Activated CD4-positive, alpha-beta T cell treated with anti-CD3 and anti-CD28 coated beads, Interleukin-2, amount 50 U/mL, for 4 hours (primary cell): ENCODE measurements around the gene POLD1.
"Not testable (repeated sequence)": the region's sequence is repeated elsewhere in the genome, so short reads cannot be mapped to it uniquely, and the experiment has no call there.

Experiments used
- DNase-seq, 2 experiments: peaks; one replicate each; pipeline ENCODE4 v3.0.0-alpha.2; 2020

POLD1 gene

GRCh38 chr19:50383852-50384684 lies at the start of gene POLD1:
POLD1 (plus strand) TSS chr19:50384347; CDS start chr19:50398852, 14,505 bp downstream.
- DNase-seq: peak; percentile 98

GRCh38 chr19:50334741-50335421 lies 49.3 kb upstream of the POLD1 start:
- DNase-seq: no peak

GRCh38 chr19:50337031-50337430 lies 47.1 kb upstream of the POLD1 start:
- DNase-seq: not testable (repeated sequence)

- DNase-seq: no peak
These were observed 43.8 kb upstream of the POLD1 start for GRCh38 chr19:50340331-50340730.

- no peak for DNase-seq
These were observed 43.0 kb upstream of the POLD1 start for GRCh38 chr19:50341091-50341564.

GRCh38 chr19:50344661-50345318 lies 39.4 kb upstream of the POLD1 start:
- no peak for DNase-seq

- DNase-seq: not testable (repeated sequence)
These were observed 37.0 kb upstream of the POLD1 start for GRCh38 chr19:50347089-50347581.

- no peak for DNase-seq
These were observed 34.7 kb upstream of the POLD1 start for GRCh38 chr19:50349277-50350057.

GRCh38 chr19:50352242-50352641 lies 31.9 kb upstream of the POLD1 start:
- no peak for DNase-seq

- DNase-seq: not testable (repeated sequence)
These were observed 30.7 kb upstream of the POLD1 start for GRCh38 chr19:50353487-50353880.

- no peak for DNase-seq
These were observed 27.4 kb upstream of the POLD1 start for GRCh38 chr19:50356691-50357177.

GRCh38 chr19:50357178-50358100 lies 26.7 kb upstream of the POLD1 start:
- DNase-seq: peak; percentile 84 to 86

GRCh38 chr19:50358483-50359327 lies 25.4 kb upstream of the POLD1 start:
- peak; percentile 62 to 63 for DNase-seq

GRCh38 chr19:50359328-50359818 lies 24.8 kb upstream of the POLD1 start:
- DNase-seq: no peak

- no peak for DNase-seq
These were observed 22.7 kb upstream of the POLD1 start for GRCh38 chr19:50361290-50362029.

- no peak for DNase-seq
These were observed 22.1 kb upstream of the POLD1 start for GRCh38 chr19:50362030-50362412.

GRCh38 chr19:50362656-50363424 lies 21.3 kb upstream of the POLD1 start:
- no peak for DNase-seq
